HepG2 (cell line): ENCODE results near the gene MFAP4. TPM values are rescaled to one million over a fixed set of nuclear protein-coding genes. Genes with fewer than 3 reads are reported as not detected.
A peak's percentile ranks its signal among the peaks of the same experiment; 100 is the strongest.

ENCODE experiments used
- ARID5B ChIP-seq: IDR thresholded peaks from 2 replicates; pipeline ENCODE4 v1.4.0; 2020; ENCODE audit warnings: mild to moderate bottlenecking, missing genetic modification reagents
- NONO ChIP-seq, 2 experiments: fragments of 450-650 bp in 1 of 2; sonication (generic) in 1 of 2; formaldehyde crosslinking in 1 of 2; IDR thresholded peaks in 1 of 2; conservative IDR thresholded peaks in 1 of 2; 2 replicates each; pipeline versions ENCODE4 v1.6.1 to v1.8.0; 2017 to 2022; ENCODE audit warnings: mild to moderate bottlenecking in 1 of 2, missing genetic modification reagents in 1 of 2, moderate library complexity in 1 of 2
- RBFOX2 ChIP-seq: fragments of 200-400 bp; formaldehyde crosslinking; IDR thresholded peaks from 2 replicates; pipeline ENCODE4 v1.6.1; 2017; ENCODE audit warnings: low read depth, mild to moderate bottlenecking, low read length
- SYNCRIP ChIP-seq: fragments of 200-400 bp; formaldehyde crosslinking; IDR thresholded peaks from 2 replicates; pipeline ENCODE4 v1.6.1; 2018; ENCODE audit warnings: mild to moderate bottlenecking, low read depth, low read length; ENCODE audit not compliant: insufficient read depth
- TBL1XR1 ChIP-seq: fragments of 150-350 bp; IDR thresholded peaks from 2 replicates; pipeline ENCODE4 v1.6.1; 2014; ENCODE audit warnings: borderline replicate concordance, low read length; ENCODE audit not compliant: partially characterized antibody
- TGIF2 ChIP-seq: IDR thresholded peaks from 2 replicates; pipeline ENCODE4 v1.6.1; 2016; ENCODE audit warnings: control low read depth, missing compliant biosample characterization
- ZFP1 ChIP-seq: IDR thresholded peaks from 2 replicates; pipeline ENCODE4 v1.6.1; 2016
- ZNF225 ChIP-seq: sonication (generic); formaldehyde crosslinking; IDR thresholded peaks from 2 replicates; pipeline ENCODE4 v1.4.0; 2020; ENCODE audit warnings: mild to moderate bottlenecking, missing genetic modification reagents
- ZNF674 ChIP-seq: sonication (generic); formaldehyde crosslinking; IDR thresholded peaks from 2 replicates; pipeline ENCODE4 v1.5.0; 2020; ENCODE audit warnings: low read depth, mild to moderate bottlenecking, missing genetic modification reagents
- polyA plus RNA-seq, 8 experiments: library from polyadenylated mRNA; depleted of rRNA in 3 of 8; stranded (reverse) in 7 of 8; unstranded in 1 of 8; fragments of >200 nt; fragmentation: Illumina TruSeq in 4 of 8; extraction: Trizol in 4 of 8; gene quantifications; 2 replicates each; pipeline versions ENCODE4 v1.2.1 to v1.2.3, GENCODE V29; 2011 to 2016; ENCODE audit warnings: low read depth in 4 of 8, missing spikeins in 1 of 8, mixed read lengths in 1 of 8; ENCODE audit not compliant: insufficient read depth in 1 of 8
- total RNA-seq, 5 experiments: library from RNA; depleted of rRNA; stranded (reverse); fragments of >200 nt; fragmentation: Illumina TruSeq; extraction: Trizol; gene quantifications; 2 replicates each; pipeline ENCODE4 v1.2.3, GENCODE V29; 2016; ENCODE audit warnings: low read depth in 1 of 5
- TF ChIP-seq, protein P1 (sequence below): IDR thresholded peaks from 2 replicates; pipeline ENCODE4 v1.6.1; 2016; ENCODE audit warnings: missing compliant biosample characterization, missing genetic modification reagents, borderline replicate concordance
- TF ChIP-seq, protein P2 (sequence below): sonication (generic); formaldehyde crosslinking; IDR thresholded peaks from 2 replicates; pipeline ENCODE4 v1.5.0; 2020; ENCODE audit warnings: mild to moderate bottlenecking, missing genetic modification reagents
- TF ChIP-seq, protein P3 (sequence below): sonication (generic); formaldehyde crosslinking; conservative IDR thresholded peaks from 2 replicates; pipeline ENCODE4 v1.4.0; 2020; ENCODE audit warnings: mild to moderate bottlenecking, missing genetic modification reagents, moderate library complexity
- TF ChIP-seq, protein P4 (sequence below): sonication (generic); formaldehyde crosslinking; IDR thresholded peaks from 2 replicates; pipeline ENCODE4 v1.4.0; 2020; ENCODE audit warnings: missing genetic modification reagents; ENCODE audit errors: not compliant biosample characterization

Gene MFAP4
- total and polyA plus RNA-seq, 2 of the 13 experiments (the other 11 are each of a cell fraction or from before 2014, with no cell fraction given), result 0.08 TPM; not detected in 1

DNA sequence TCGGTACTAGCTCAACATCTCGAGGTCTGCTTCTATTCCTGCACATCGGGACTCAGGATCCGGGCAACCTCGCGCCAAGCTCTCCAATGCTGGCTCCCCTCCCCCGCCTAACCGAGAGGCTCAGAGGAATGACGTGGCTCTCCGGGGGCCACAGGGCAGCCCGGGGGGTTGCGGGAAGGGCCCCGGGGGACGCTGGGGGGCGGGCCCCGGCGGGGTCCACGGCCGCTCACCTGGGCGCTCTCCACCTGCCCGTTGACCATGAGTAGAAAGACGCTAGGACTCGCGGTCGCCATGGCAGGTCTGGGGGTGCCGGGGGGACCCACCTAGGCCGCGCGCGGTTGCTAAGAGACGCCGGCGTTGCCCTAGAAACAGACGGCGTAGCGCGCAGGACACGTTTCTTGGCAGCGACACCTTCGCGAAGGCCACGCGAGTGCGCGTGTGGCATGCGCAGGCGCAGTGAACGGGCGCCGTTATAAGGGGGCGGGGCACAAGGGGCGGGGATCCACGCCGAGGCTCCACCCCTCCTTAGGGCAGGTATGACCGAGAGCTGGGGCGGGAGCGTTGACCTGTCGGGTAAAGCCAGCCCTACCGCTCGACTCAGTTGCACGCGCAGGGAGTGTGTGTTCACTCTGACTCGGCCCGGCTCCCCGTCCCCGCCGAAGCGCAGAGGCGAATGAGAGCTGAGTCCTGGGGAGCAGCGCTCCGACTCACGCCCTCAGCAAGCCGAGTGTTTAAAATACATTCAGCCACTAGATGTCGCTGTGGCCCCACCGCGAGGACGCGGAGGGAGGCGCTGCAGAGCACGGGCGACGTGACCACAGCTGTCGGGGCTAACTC lies 24.5 kb downstream of the MFAP4 start, which contains the start of gene B9D1 (continued):
- TF ChIP-seq, protein P1, sequence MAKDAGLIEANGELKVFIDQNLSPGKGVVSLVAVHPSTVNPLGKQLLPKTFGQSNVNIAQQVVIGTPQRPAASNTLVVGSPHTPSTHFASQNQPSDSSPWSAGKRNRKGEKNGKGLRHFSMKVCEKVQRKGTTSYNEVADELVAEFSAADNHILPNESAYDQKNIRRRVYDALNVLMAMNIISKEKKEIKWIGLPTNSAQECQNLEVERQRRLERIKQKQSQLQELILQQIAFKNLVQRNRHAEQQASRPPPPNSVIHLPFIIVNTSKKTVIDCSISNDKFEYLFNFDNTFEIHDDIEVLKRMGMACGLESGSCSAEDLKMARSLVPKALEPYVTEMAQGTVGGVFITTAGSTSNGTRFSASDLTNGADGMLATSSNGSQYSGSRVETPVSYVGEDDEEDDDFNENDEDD (CRISPR knock-in tag), result peak; percentile 47; the same call in 1 of the 2 replicates
- no peak for TF ChIP-seq NONO (IDR thresholded peaks at IDR 0.05)
- peak; percentile 57 for TF ChIP-seq NONO (CRISPR knock-in tag; conservative IDR thresholded peaks at IDR 0.05)
- TF ChIP-seq SYNCRIP, result no peak
- TF ChIP-seq ZNF225 (CRISPR knock-in tag), result no peak
- no peak; the same call in 1 of the 2 replicates for TF ChIP-seq TGIF2
- TF ChIP-seq, protein P2, sequence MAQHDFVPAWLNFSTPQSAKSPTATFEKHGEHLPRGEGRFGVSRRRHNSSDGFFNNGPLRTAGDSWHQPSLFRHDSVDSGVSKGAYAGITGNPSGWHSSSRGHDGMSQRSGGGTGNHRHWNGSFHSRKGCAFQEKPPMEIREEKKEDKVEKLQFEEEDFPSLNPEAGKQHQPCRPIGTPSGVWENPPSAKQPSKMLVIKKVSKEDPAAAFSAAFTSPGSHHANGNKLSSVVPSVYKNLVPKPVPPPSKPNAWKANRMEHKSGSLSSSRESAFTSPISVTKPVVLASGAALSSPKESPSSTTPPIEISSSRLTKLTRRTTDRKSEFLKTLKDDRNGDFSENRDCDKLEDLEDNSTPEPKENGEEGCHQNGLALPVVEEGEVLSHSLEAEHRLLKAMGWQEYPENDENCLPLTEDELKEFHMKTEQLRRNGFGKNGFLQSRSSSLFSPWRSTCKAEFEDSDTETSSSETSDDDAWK (CRISPR knock-in tag), result no peak
- TF ChIP-seq ZFP1, result no peak
- peak; percentile 79 for TF ChIP-seq RBFOX2
- TF ChIP-seq, protein P3, sequence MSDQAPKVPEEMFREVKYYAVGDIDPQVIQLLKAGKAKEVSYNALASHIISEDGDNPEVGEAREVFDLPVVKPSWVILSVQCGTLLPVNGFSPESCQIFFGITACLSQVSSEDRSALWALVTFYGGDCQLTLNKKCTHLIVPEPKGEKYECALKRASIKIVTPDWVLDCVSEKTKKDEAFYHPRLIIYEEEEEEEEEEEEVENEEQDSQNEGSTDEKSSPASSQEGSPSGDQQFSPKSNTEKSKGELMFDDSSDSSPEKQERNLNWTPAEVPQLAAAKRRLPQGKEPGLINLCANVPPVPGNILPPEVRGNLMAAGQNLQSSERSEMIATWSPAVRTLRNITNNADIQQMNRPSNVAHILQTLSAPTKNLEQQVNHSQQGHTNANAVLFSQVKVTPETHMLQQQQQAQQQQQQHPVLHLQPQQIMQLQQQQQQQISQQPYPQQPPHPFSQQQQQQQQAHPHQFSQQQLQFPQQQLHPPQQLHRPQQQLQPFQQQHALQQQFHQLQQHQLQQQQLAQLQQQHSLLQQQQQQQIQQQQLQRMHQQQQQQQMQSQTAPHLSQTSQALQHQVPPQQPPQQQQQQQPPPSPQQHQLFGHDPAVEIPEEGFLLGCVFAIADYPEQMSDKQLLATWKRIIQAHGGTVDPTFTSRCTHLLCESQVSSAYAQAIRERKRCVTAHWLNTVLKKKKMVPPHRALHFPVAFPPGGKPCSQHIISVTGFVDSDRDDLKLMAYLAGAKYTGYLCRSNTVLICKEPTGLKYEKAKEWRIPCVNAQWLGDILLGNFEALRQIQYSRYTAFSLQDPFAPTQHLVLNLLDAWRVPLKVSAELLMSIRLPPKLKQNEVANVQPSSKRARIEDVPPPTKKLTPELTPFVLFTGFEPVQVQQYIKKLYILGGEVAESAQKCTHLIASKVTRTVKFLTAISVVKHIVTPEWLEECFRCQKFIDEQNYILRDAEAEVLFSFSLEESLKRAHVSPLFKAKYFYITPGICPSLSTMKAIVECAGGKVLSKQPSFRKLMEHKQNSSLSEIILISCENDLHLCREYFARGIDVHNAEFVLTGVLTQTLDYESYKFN, result no peak; the same call in 1 of the 2 replicates
- TF ChIP-seq TBL1XR1, result no peak
- TF ChIP-seq ZNF674 (CRISPR knock-in tag), result 0 out of 2 replicates have a peak, but pooled peaks have one; percentile 35
- TF ChIP-seq, protein P4, sequence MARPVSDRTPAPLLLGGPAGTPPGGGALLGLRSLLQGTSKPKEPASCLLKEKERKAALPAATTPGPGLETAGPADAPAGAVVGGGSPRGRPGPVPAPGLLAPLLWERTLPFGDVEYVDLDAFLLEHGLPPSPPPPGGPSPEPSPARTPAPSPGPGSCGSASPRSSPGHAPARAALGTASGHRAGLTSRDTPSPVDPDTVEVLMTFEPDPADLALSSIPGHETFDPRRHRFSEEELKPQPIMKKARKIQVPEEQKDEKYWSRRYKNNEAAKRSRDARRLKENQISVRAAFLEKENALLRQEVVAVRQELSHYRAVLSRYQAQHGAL (CRISPR knock-in tag), result no peak
- TF ChIP-seq ARID5B (CRISPR knock-in tag), result peak; percentile 6; the same call in 1 of the 2 replicates
